Activated CD4-positive, CD25-positive, alpha-beta regulatory T cell treated with anti-CD3 and anti-CD28 coated beads, Interleukin-2, amount 50 U/mL, for 24 hours (primary cell): ENCODE measurements around the gene GAS2L1.
"Not testable (repeated sequence)": the region's sequence is repeated elsewhere in the genome, so short reads cannot be mapped to it uniquely, and the experiment has no call there.

Experiments
- ATAC-seq, 2 donors: fragments of 150-1000 bp; cut with Tn5 transposase; one replicate each; pipeline ENCODE4 v1.10.0; 2021; ENCODE audit warnings: mild to moderate bottlenecking in 1 of 2, moderate library complexity in 1 of 2

Gene GAS2L1

DNA sequence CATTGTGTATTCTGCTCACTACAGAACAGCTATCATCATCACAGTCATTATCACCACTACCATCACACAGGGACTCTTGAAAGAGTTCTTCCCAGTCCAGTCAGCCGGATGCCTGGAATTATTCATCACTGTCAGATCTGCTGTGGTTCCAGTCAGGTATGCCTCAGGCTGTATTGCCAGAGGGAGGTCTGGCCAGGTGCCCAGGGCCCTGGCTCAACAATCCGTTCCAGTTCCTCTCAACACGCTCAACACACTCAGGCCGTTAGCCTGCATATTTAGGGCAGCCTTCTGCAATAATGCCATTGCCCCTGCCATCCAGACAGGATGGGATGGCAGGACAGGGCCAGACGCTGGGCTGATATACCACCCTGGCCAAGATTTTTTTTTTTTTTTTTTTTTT lies 37.7 kb downstream of the GAS2L1 start:
- no peak for ATAC-seq

DNA sequence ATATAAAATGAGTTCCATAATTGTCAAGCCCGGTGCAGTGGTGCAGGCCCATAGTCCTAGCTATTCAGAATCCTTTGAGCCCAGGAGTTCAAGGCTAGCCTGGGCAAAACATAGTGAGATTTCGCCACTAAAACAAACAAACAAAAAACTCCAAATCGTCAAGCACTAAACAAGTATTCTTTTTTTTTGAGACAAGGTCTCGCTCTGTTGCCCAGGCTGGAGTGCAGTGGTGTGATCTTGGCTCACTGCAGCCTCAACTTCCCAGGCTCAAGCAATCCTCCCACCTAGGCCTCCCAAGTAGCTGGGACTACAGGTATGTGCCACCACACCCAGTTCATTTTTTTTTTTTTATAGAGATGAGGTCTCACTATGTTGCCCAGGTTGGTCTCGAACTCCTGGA lies 38.4 kb downstream of the GAS2L1 start:
- not testable (repeated sequence) for ATAC-seq

- no peak for ATAC-seq
These were observed 39.5 kb downstream of the GAS2L1 start for GRCh38 chr22:29345932-29346331.

GRCh38 chr22:29346659-29347058 lies 40.2 kb downstream of the GAS2L1 start:
- ATAC-seq: no peak

DNA sequence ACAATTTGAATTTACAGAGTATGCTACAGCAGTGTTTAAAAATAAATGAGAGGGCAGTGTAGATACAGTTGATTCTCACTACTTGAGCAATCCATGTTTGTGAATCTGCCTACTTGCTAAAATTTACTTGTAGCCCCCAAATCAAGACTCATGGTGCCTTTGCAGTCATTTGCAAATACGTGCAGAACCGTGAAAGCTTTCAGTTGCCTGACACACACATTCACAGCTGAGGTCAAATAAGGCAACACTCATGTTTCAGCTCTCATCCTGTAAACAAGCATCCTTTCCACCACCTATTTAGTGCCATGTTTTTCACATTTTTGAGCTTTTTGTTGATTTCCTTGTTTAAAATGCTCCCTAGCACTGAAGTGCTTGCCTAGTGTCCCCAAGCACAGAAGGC lies 41.6 kb downstream of the GAS2L1 start:
- ATAC-seq: no peak

DNA sequence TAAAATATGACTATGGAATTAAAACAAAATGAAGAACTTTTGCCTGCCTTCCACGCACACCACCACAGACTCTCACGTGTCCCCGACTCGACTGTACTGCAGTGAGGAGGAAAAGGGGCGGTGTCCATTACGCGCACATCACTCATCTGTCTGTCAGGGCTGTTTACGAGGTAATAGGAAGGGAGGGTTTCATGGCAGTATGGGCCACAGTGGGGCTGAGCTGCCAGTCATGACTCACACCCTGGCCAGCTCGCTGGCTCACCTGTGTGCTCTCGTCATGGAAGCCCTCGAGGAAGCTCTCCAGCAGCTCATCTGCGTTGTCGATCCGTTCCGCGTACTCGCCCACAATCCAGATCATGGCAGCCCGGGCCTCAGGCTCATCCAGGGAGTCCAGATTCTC lies 42.5 kb downstream of the GAS2L1 start:
- ATAC-seq: no peak

DNA sequence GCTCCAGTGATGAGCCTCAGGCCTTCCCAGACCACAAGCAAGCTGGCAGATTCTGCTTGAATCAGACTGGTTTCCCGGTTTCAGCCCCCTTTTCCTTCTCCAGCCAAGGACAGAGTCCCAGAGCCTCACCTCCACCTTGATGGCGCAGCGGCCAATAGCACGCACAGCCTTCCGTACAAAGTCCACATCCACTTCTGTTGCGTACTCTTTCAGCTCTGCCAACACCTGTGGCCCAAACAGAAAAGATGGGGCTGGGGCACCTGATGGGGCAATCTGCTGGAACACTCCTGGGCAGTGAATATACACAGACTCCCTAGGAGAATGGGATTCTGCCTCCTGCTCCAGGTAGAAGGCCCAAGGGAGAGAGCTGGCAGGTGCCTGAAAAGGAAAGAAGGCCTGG lies 44.6 kb downstream of the GAS2L1 start:
- no peak for ATAC-seq

DNA sequence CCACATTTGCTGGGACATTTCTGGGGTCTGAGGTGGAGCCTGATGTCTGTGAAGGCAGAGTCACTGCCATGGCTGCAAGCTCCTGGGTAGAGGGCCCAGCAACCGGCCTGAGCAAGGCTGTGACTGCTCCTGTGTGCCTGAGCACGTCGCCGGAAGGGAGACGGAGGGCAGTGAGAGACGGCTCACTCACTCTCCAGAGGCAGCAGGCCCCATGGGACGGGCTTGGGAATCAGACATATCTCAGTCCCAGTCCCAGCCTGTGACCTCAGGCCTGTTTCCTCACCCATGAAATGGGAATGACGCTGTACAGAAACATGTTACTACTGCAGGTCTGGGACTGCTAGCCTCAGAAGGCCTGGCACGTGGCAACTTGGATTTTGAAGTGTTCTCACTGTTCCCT lies 45.4 kb downstream of the GAS2L1 start:
- ATAC-seq: no peak

GRCh38 chr22:29352778-29353177 lies 46.3 kb downstream of the GAS2L1 start:
- ATAC-seq: no peak

DNA sequence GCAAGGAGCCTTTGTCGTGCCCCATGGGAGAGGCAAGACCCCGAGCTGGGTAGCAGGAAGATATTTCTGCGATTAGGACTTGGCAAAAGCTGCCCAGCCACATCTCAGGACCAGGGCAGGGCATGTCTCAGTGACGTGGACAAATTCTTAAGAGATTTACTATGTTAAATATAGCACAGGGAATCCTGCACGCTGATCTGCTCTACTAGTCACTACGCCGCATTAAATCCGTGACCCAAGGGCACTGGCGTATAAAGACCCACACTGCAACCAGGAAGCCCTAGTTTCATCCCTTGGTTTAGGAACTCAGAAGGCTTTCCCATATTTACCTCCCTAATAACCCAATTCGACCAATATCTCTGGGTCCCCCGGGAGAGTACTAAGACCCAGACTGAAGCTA lies 46.8 kb downstream of the GAS2L1 start:
- ATAC-seq: no peak

DNA sequence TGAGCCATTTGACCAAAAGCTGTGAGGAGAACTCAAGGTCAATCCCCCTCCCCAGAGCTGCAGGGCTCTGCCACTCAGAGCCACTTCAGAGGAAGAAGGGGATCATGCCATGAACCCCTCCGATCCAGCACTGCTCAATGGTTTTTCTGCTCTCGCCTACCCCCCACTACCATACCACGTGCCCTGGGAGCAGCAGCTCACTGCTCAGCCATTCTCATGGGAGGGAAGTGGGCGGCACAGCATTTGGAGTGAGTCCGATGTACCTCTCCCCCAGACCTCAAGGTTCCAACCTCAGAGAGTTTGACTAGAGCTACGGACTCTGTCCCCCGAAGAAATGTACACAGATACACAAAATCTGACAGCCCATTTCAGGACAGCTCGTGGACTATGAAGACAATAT lies 47.4 kb downstream of the GAS2L1 start:
- ATAC-seq: no peak

- not testable (repeated sequence) for ATAC-seq
These were observed 50.9 kb downstream of the GAS2L1 start for GRCh38 chr22:29357193-29357890.

DNA sequence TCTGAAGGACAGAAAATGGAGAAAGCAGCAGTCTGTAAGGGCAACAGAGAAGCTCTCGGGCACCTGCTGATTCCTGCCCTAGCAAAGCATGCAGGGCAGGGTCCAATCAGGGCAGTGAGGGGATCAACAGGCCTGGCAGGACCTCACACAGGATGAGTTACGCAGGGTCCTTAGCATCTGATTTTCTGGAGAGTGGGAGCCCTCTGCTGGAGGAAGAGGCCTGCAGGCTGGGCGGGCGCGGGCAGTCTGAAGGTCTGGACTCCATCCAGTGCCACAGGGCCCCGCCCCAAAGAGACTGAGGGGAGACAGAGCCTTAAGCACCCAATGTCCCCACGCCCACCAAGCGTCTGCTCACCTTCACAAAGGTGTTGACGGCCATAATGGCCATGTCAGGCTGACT lies 53.0 kb downstream of the GAS2L1 start:
- no peak for ATAC-seq
